ENCODE measurements around the gene CFAP46. TPM values are rescaled to one million over a fixed set of nuclear protein-coding genes. Genes with fewer than 3 reads are reported as not detected.

Gene CFAP46
- total RNA-seq, 2 donors from 2014 or later = 0.35 to 1.5 TPM

DNA sequence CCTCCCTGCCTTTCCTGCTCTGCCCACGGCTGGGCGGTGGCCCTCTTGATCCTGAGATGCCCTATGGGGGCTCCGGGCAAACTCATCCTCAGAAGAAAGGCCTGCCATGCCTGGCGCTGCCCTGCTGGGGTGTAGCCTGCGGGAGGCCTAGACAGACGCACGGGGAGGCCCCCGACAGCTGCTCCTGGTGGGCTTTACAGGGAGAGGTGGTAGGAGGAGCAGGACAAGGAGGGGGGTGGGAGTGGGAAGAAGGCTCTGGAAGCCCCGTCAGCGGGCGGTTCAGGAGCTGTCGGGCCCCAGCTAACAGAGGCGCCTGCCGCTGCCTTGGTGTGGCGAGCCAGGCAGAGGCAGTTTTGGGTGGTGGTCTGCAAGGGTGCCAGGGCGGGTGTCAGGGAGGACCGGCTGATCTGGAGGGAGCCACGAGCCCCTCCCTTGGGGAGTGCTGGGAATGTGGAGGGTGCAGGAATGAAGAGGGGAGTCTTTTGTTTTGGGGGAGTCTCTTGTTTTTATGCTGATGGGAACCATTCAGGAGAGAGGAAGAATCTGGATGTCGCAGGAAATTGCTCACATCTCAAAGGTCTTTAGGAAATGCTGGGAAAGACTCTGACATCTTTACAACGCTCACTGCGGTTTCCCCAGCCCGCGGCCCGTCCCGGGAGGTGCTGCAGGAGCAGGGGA, 63.5 kb downstream of the CFAP46 start:
- DNase-seq (ENCODE audit: low spot score) = no peak
- H3K4me3 ChIP-seq = no peak overlapping the region
- H3K36me3 ChIP-seq = no peaks in the 10 kb centered on the region
- TF ChIP-seq, protein P1, sequence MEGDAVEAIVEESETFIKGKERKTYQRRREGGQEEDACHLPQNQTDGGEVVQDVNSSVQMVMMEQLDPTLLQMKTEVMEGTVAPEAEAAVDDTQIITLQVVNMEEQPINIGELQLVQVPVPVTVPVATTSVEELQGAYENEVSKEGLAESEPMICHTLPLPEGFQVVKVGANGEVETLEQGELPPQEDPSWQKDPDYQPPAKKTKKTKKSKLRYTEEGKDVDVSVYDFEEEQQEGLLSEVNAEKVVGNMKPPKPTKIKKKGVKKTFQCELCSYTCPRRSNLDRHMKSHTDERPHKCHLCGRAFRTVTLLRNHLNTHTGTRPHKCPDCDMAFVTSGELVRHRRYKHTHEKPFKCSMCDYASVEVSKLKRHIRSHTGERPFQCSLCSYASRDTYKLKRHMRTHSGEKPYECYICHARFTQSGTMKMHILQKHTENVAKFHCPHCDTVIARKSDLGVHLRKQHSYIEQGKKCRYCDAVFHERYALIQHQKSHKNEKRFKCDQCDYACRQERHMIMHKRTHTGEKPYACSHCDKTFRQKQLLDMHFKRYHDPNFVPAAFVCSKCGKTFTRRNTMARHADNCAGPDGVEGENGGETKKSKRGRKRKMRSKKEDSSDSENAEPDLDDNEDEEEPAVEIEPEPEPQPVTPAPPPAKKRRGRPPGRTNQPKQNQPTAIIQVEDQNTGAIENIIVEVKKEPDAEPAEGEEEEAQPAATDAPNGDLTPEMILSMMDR (IDR thresholded peaks at IDR 0.05) = no peak
- no peaks in the 10 kb centered on the region for H3K4me1 ChIP-seq
- no peaks in the 10 kb centered on the region for H3K27me3 ChIP-seq
- no peak overlapping the region for H3K27ac ChIP-seq
- H3K9me3 ChIP-seq = peaks cover 0 to 8% of the 10 kb centered on the region in 2 donors

DNA sequence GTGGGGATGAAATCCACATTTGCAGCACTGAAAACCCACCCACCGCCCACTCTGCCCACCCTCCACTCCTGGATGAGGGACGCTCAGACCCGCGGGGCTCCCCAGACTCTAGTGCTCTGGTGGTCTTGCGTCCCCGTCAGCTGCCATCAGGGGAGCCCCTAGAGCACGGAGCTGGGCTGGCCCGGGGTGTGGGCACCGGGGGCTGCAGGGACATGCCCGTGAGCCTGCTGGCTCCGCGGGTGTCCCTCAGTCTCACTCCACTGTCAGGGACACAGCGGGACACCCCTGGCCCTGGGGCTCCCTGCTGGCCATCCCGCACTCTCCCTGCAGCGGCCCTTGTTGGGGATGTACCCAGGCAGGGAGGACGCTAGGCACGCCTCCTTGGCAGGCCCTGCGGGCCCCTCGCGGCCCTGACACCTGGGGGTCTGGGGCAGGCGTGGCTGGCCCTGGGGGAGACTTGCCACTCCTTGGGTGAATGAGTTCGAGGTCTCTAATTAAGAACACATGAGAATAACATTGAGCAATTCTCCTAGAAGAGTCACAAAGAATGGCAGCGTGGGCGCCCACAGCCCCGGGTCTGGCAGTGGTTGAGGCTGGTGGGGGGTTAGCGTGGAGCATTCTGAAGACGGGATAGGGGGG, 64.2 kb downstream of the CFAP46 start:
- Histone ChIP-seq H3K4me3 (no peak overlapping the region), H3K4me1 (no peaks in the 10 kb centered on the region), H3K27me3 (no peaks in the 10 kb centered on the region), H3K27ac (no peak overlapping the region), H3K9me3 (peaks cover 0 to 8% of the 10 kb centered on the region in 2 donors), H3K36me3 (no peaks in the 10 kb centered on the region)
- no peak for DNase-seq (ENCODE audit: low spot score)
- TF ChIP-seq, protein P1 (IDR thresholded peaks at IDR 0.05) = no peak

- Histone ChIP-seq H3K27me3 (no peaks in the 10 kb centered on the region), H3K9me3 (peaks cover 0 to 8% of the 10 kb centered on the region in 2 donors), H3K4me1 (no peaks in the 10 kb centered on the region), H3K36me3 (no peaks in the 10 kb centered on the region), H3K4me3 (no peak overlapping the region), H3K27ac (no peak overlapping the region)
- DNase-seq (ENCODE audit: low spot score) = no peak
- TF ChIP-seq, protein P1 (IDR thresholded peaks at IDR 0.05) = no peak
Measured at GRCh38 chr10:132877473-132877872, 64.9 kb downstream of the CFAP46 start.

DNA sequence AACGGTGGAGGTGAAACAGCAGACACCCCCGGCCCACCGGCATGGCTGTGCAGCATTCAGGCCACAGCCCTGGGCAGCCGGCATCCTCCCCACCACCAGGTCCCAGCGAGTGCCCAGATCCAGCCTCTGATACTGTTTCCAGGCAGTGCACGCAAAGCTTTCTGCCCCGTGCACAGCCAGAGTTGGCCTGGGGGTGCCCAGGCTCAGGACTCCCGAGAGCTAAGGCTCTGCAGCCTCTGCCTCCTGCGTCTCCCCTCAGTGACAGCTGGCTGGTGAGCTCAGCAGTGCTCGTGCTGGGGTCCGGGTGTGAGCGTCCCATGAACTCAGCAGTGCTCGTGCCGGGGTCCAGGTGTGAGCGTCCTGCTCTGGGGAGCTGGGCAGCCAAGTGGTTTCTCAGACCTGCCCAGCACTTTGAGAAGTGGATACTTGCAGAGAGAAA, 65.4 kb downstream of the CFAP46 start:
- no peak for DNase-seq (ENCODE audit: low spot score)
- H3K27me3 ChIP-seq = no peaks in the 10 kb centered on the region
- H3K4me1 ChIP-seq = no peaks in the 10 kb centered on the region

GRCh38 chr10:132876131-132876860, 66.1 kb downstream of the CFAP46 start:
- Histone ChIP-seq H3K4me1 (no peaks in the 10 kb centered on the region), H3K9me3 (peaks cover 0 to 8% of the 10 kb centered on the region in 2 donors), H3K27me3 (no peaks in the 10 kb centered on the region), H3K27ac (no peak overlapping the region), H3K36me3 (no peaks in the 10 kb centered on the region), H3K4me3 (no peak overlapping the region)
- no peak for DNase-seq (ENCODE audit: low spot score)
- TF ChIP-seq, protein P1 (IDR thresholded peaks at IDR 0.05) = no peak

More for the DNA sequence above, 65.4 kb downstream of the CFAP46 start:
- TF ChIP-seq, protein P1 (IDR thresholded peaks at IDR 0.05) = no peak
- no peak overlapping the region for H3K4me3 ChIP-seq
- H3K27ac ChIP-seq = no peak overlapping the region
- peaks cover 0 to 8% of the 10 kb centered on the region in 2 donors for H3K9me3 ChIP-seq
- no peaks in the 10 kb centered on the region for H3K36me3 ChIP-seq
